Thymus (tissue), 11 donors: ENCODE data around the gene ATP11B. TPM values are rescaled to one million over a fixed set of nuclear protein-coding genes. Genes with fewer than 3 reads are reported as not detected.

ENCODE experiments used
- DNase-seq, 9 donors: peaks; one replicate each; pipeline ENCODE4 v3.0.0-alpha.2; 2013; ENCODE audit warnings: low spot score in 9 of 9, low read depth in 6 of 9, missing footprints in 1 of 9
- H3K27ac ChIP-seq, 2 donors: one replicate each; pipeline ENCODE4 v1.5.1; 2013; ENCODE audit warnings: control low read depth in 1 of 2, low read depth in 1 of 2, low read length in 1 of 2, mild to moderate bottlenecking in 1 of 2, moderate library complexity in 1 of 2
- H3K27me3 ChIP-seq, 2 donors: one replicate each; pipeline ENCODE4 v1.5.1; 2013; ENCODE audit warnings: low read length in 1 of 2; ENCODE audit not compliant: control insufficient read depth in 2 of 2, insufficient read depth in 1 of 2
- H3K36me3 ChIP-seq, 2 donors: one replicate each; pipeline ENCODE4 v1.5.1; 2013; ENCODE audit warnings: low read length in 1 of 2, mild to moderate bottlenecking in 1 of 2, moderate library complexity in 1 of 2; ENCODE audit not compliant: control insufficient read depth in 2 of 2, insufficient read depth in 2 of 2
- H3K4me1 ChIP-seq, 2 donors: one replicate each; pipeline ENCODE4 v1.5.1; 2013; ENCODE audit warnings: low read length in 2 of 2; ENCODE audit not compliant: control insufficient read depth in 2 of 2, insufficient read depth in 2 of 2
- H3K4me3 ChIP-seq, 2 donors: one replicate each; pipeline ENCODE4 v1.5.1; 2013; ENCODE audit warnings: low read length in 2 of 2, control low read depth in 1 of 2, mild to moderate bottlenecking in 1 of 2
- H3K9me3 ChIP-seq, 2 donors: one replicate each; pipeline ENCODE4 v1.5.1; 2013; ENCODE audit warnings: low read length in 1 of 2, mild to moderate bottlenecking in 1 of 2; ENCODE audit not compliant: control insufficient read depth in 2 of 2, insufficient read depth in 1 of 2
- WGBS: extraction: QIAGEN DNeasy Blood & Tissue Kit; methylation state at CpG from one replicate; pipeline ENCODE4 v1.1.7; 2013; 5-methylcytosine and 5-hydroxymethylcytosine counted together
- polyA plus RNA-seq: library from polyadenylated mRNA; stranded (reverse); fragments of 200-250 nt; gene quantifications from one replicate; pipeline ENCODE4 v1.2.3, GENCODE V29; 2013
- total RNA-seq: library from RNA; stranded (reverse); fragments of 120-200 nt; gene quantifications from one replicate; pipeline ENCODE4 v1.2.4, GENCODE V29; 2013
- donor health status: healthy.

The ATP11B gene
- total and polyA plus RNA-seq, 2 donors: 24.7 to 76.9 TPM

GRCh38 chr3:182940266-182940808 lies 147.0 kb downstream of the ATP11B start:
- Histone ChIP-seq H3K4me3 (no peak overlapping the region), H3K27me3 (no peaks in the 10 kb centered on the region), H3K27ac (no peak overlapping the region), H3K9me3 (no peaks in the 10 kb centered on the region), H3K4me1 (peaks cover 0 to 2% of the 10 kb centered on the region in 2 donors), H3K36me3 (peaks cover 0 to 11% of the 10 kb centered on the region in 2 donors)
- DNase-seq: no peak
- 97% methylated on average over 4 of the region's 4 CpGs for WGBS

GRCh38 chr3:182941719-182942118 lies 148.4 kb downstream of the ATP11B start:
- 97% methylated on average over 3 of the region's 3 CpGs for WGBS
- peaks cover 0 to 2% of the 10 kb centered on the region in 2 donors for H3K4me1 ChIP-seq
- no peaks in the 10 kb centered on the region for H3K9me3 ChIP-seq
- no peak for DNase-seq
- H3K4me3 ChIP-seq: no peak overlapping the region
- H3K27me3 ChIP-seq: no peaks in the 10 kb centered on the region
- H3K27ac ChIP-seq: no peak overlapping the region
- peaks cover 5 to 18% of the 10 kb centered on the region in 2 donors for H3K36me3 ChIP-seq

- H3K9me3 ChIP-seq: no peaks in the 10 kb centered on the region
- no peaks in the 10 kb centered on the region for H3K4me1 ChIP-seq
- no peak overlapping the region for H3K4me3 ChIP-seq
- no peak overlapping the region for H3K27ac ChIP-seq
- no peaks in the 10 kb centered on the region for H3K27me3 ChIP-seq
- no peak for DNase-seq
- H3K36me3 ChIP-seq: peaks cover 7 to 26% of the 10 kb centered on the region in 2 donors
Observed at GRCh38 chr3:182947888-182948287, 154.6 kb downstream of the ATP11B start.

GRCh38 chr3:182948305-182948704 lies 155.0 kb downstream of the ATP11B start:
- no peaks in the 10 kb centered on the region for H3K4me1 ChIP-seq
- 96% methylated on average over 5 of the region's 5 CpGs for WGBS
- no peak for DNase-seq
- no peak overlapping the region for H3K27ac ChIP-seq
- H3K27me3 ChIP-seq: no peaks in the 10 kb centered on the region
- H3K36me3 ChIP-seq: peaks cover 7 to 27% of the 10 kb centered on the region in 2 donors
- no peaks in the 10 kb centered on the region for H3K9me3 ChIP-seq
- no peak overlapping the region for H3K4me3 ChIP-seq

- WGBS: 100% methylated on average over 1 of the region's 1 CpG
- no peak for DNase-seq
- no peak overlapping the region for H3K4me3 ChIP-seq
- no peak overlapping the region for H3K27ac ChIP-seq
- no peaks in the 10 kb centered on the region for H3K4me1 ChIP-seq
- no peaks in the 10 kb centered on the region for H3K9me3 ChIP-seq
- H3K36me3 ChIP-seq: peaks cover 7 to 22% of the 10 kb centered on the region in 2 donors
- H3K27me3 ChIP-seq: no peaks in the 10 kb centered on the region
Observed at GRCh38 chr3:182949688-182950087, 156.4 kb downstream of the ATP11B start.

- no peaks in the 10 kb centered on the region for H3K4me1 ChIP-seq
- 92% methylated on average over 9 of the region's 9 CpGs for WGBS
- H3K9me3 ChIP-seq: peaks cover 0 to 3% of the 10 kb centered on the region in 2 donors
- no peaks in the 10 kb centered on the region for H3K27me3 ChIP-seq
- H3K27ac ChIP-seq: no peak overlapping the region
- peaks cover 10 to 25% of the 10 kb centered on the region in 2 donors for H3K36me3 ChIP-seq
- H3K4me3 ChIP-seq: no peak overlapping the region
- no peak for DNase-seq
Observed at GRCh38 chr3:182954553-182955235, 161.4 kb downstream of the ATP11B start.

- Histone ChIP-seq H3K27ac (no peak overlapping the region), H3K27me3 (no peaks in the 10 kb centered on the region), H3K4me3 (no peak overlapping the region), H3K36me3 (peaks cover 10 to 28% of the 10 kb centered on the region in 2 donors), H3K9me3 (peaks cover 0 to 3% of the 10 kb centered on the region in 2 donors), H3K4me1 (no peaks in the 10 kb centered on the region)
- no peak for DNase-seq
- over 99% methylated on average over 5 of the region's 5 CpGs for WGBS
Observed at GRCh38 chr3:182957226-182957625, 163.9 kb downstream of the ATP11B start.

GRCh38 chr3:182957676-182958266 lies 164.5 kb downstream of the ATP11B start:
- DNase-seq: no peak
- WGBS: 97% methylated on average over 4 of the region's 4 CpGs

More at GRCh38 chr3:182957676-182958266, 164.5 kb downstream of the ATP11B start:
- H3K36me3 ChIP-seq: peaks cover 7 to 28% of the 10 kb centered on the region in 2 donors
- no peaks in the 10 kb centered on the region for H3K27me3 ChIP-seq
- no peak overlapping the region for H3K27ac ChIP-seq
- H3K4me1 ChIP-seq: no peaks in the 10 kb centered on the region
- H3K9me3 ChIP-seq: peaks cover 0 to 3% of the 10 kb centered on the region in 2 donors
- H3K4me3 ChIP-seq: no peak overlapping the region
